NB4 (cell line): ENCODE results near the gene CDH4.

Source experiments
- DNase-seq: peaks from one replicate; pipeline ENCODE4 v3.0.0; 2010; ENCODE audit warnings: low read depth
- H3K4me3 ChIP-seq: one replicate; pipeline ENCODE4 v1.5.1; 2011; ENCODE audit warnings: mild to moderate bottlenecking, low read depth, low read length, moderate library complexity
- MYC ChIP-seq: IDR thresholded peaks from 2 replicates; pipeline ENCODE4 v1.6.1; 2011; ENCODE audit warnings: low read depth, low read length
- POLR2A ChIP-seq: IDR thresholded peaks from 2 replicates; pipeline ENCODE4 v1.6.1; 2011; ENCODE audit warnings: mild to moderate bottlenecking; ENCODE audit not compliant: insufficient read length; ENCODE audit errors: extremely low read depth
- TF ChIP-seq, protein P1 (sequence below): IDR thresholded peaks from 2 replicates; pipeline ENCODE4 v1.6.1; 2011; ENCODE audit warnings: low read depth, low read length
- TF ChIP-seq, protein P2 (sequence below): IDR thresholded peaks from one replicate; pipeline ENCODE4 v1.5.1; 2012; ENCODE audit warnings: low read depth, low read length

CDH4 gene

DNA sequence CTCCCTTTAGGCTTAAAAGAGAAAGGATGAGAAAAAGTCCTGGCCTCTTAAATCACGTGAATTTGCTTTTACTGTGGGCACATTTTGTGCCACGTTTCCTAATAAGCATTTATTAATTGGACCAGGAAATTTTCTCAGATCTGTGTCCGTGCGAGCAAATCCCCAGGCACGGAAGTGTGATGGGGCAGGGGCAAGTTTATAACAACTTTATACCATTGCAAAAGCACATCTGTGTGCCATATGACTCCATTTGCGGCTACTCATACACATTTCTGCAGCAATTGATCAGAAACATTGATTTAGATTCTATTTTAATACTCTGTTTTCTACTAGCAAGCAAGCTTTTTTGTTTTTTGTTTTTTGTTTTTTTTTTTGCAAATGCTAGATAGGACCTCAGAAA lies 440.4 kb downstream of the CDH4 start:
- TF ChIP-seq POLR2A = no peak
- TF ChIP-seq, protein P1, sequence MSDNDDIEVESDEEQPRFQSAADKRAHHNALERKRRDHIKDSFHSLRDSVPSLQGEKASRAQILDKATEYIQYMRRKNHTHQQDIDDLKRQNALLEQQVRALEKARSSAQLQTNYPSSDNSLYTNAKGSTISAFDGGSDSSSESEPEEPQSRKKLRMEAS = no peak
- TF ChIP-seq, protein P2, sequence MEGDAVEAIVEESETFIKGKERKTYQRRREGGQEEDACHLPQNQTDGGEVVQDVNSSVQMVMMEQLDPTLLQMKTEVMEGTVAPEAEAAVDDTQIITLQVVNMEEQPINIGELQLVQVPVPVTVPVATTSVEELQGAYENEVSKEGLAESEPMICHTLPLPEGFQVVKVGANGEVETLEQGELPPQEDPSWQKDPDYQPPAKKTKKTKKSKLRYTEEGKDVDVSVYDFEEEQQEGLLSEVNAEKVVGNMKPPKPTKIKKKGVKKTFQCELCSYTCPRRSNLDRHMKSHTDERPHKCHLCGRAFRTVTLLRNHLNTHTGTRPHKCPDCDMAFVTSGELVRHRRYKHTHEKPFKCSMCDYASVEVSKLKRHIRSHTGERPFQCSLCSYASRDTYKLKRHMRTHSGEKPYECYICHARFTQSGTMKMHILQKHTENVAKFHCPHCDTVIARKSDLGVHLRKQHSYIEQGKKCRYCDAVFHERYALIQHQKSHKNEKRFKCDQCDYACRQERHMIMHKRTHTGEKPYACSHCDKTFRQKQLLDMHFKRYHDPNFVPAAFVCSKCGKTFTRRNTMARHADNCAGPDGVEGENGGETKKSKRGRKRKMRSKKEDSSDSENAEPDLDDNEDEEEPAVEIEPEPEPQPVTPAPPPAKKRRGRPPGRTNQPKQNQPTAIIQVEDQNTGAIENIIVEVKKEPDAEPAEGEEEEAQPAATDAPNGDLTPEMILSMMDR = no peak
- DNase-seq = no peak
- no peak overlapping the region for H3K4me3 ChIP-seq

DNA sequence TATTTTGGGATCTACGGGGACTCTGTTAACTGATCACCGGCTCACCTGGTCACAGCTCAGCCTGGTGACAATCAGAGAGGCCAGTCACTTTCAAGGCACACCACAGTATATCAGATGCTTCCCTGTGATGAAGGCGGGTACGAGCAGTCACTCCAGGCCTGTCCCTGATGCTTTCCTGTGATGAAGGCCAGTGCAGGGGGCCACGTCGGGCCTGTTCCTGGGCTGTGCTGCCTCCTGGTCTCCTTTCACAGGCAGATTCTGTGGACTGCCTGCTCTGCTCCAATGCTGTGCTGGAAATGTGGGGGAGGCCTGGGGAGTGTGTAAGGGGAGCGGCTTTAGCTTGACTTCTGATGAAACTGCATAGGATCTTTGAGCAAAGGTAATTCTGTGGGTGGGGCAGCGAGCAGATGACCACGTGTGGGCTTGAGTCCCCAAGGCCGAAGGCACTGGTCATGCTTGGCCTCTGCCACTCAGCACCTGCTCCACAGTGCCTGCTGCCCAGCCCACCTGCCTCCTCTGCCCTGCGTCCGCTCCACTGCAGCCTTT lies 441.1 kb downstream of the CDH4 start:
- no peak overlapping the region for H3K4me3 ChIP-seq
- TF ChIP-seq, protein P1 = no peak
- TF ChIP-seq MYC (no peak), POLR2A (no peak)
- TF ChIP-seq, protein P2 = no peak
- no peak for DNase-seq

DNA sequence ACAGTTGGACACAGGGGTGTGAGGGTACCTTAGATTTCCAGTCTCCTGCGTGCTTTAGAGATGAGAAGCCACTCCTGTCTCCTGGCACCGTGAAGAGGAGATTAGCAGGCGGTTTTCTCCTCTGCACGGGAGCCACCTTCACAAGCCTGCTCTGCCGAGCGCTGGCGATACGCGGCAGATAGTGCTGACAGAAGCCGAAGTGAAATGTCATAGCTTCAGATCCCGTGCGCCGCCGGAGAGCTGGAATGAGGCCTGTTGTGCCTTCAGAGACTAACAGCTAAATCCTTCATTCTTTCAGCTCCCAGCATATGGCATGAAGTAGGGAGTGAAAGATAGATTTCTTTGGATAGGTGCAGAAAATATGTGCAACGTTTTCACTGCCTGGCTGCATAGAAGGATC lies 442.6 kb downstream of the CDH4 start:
- no peak for TF ChIP-seq MYC
- TF ChIP-seq, protein P1 = no peak
- no peak for TF ChIP-seq POLR2A
- TF ChIP-seq, protein P2 = no peak
- H3K4me3 ChIP-seq = no peak overlapping the region
- no peak for DNase-seq

DNA sequence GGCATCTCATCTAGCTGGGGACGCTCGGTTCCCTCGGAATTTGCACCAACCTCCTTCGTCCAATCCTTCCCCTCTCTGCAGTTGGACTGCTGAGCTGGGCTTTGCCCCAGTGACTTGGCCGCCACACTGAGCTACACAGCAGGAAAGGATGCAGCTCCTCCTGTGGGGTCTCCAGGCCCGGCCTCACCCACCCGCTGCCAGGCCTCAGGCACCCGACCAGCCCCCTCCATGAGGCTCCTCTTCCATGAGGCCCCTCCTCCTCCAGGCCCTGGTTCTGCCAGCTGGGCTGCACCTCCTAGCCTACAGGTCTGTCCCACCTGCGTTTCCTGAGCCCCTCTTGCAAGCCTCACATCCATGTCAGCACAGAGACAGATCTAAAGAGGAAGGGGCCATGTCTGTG lies 443.7 kb downstream of the CDH4 start:
- no peak for TF ChIP-seq POLR2A
- TF ChIP-seq MYC = no peak
- TF ChIP-seq, protein P2 = no peak
- TF ChIP-seq, protein P1 = no peak
- H3K4me3 ChIP-seq = no peak overlapping the region
- no peak for DNase-seq

DNA sequence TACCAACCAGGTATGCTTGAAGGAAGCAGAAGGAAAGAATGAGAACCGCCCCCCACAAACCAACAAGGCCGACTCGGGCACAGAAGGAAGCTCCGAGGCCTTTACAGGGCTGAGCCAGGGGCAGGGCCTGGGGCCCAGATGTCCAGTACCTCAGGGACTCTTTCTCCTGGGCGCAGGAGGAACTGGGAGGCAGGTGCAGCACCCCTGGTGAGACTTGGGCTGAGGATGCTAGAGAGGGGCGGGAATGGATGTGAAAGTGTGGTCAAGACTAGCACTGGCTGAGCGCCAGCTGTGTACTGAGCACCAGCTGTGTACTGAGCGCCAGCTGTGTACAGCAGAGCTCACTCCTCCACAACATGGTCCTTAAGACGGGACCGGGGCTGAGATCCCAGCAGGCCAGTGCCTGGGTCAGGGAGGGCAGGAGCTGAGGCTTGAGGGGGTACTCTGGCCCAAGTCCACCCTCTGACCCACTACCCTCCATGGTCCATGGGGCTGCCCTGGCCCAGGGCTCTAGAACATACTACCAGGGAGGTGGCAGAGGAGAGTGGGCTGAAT lies 444.2 kb downstream of the CDH4 start:
- no peak for DNase-seq
- TF ChIP-seq, protein P2 = no peak
- TF ChIP-seq MYC (no peak), POLR2A (no peak)
- TF ChIP-seq, protein P1 = no peak
- no peak overlapping the region for H3K4me3 ChIP-seq
